ENCODE measurements around the gene TLL2. TPM values are rescaled to one million over a fixed set of nuclear protein-coding genes. Genes with fewer than 3 reads are reported as not detected.

The TLL2 gene
- total and polyA plus RNA-seq, 10 donors: 0.23 to 0.75 (median 0.34) TPM

GRCh38 chr10:96401036-96401435 is 112.7 kb downstream of the TLL2 start:
- H3K27me3 ChIP-seq (replicated peaks in 1 of 7): peaks cover 0 to 63% (median 0%) of the 10 kb centered on the region in 7 donors
- DNase-seq: no peak
- WGBS, 5 donors: 74 to 87% (median 81%) methylated on average over 7 of the region's 7 CpGs

DNA sequence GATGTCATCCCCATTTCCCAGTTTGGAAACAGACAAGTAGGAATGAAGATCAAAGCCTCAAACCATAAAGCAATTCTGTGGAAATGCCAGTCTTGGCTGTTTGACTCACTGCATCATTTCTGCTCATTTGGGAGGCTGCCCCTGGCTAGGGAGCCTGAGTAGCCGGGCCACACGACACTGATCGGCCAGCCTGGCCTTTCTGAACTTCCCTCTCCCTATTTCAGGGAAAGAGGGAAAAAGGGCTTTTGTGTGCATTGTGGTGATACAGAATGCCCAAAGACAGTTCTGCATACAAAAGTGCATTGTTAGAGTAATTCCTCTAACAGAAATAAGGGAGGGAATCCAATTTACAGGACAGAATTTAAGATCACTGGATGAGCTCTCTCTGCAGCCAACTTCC is 113.3 kb downstream of the TLL2 start:
- DNase-seq: no peak
- intact Hi-C loops (cut with DNase I; ENCODE audit: low total_unique reads): no loop called here

More at GRCh38 chr10:96401036-96401435, 112.7 kb downstream of the TLL2 start:
- Histone ChIP-seq H3K36me3 (no peaks in the 10 kb centered on the region), H3K4me3 (no peak overlapping the region), H3K27ac (no peak overlapping the region), H3K4me1 (peaks cover 0 to 3% (median 3%) of the 10 kb centered on the region in 6 donors), H3K9me3 (no peaks in the 10 kb centered on the region)
- TF ChIP-seq POLR2A (IDR thresholded peaks at IDR 0.05) (no peak), POLR2AphosphoS5 (IDR thresholded peaks at IDR 0.05) (no peak)
- TF ChIP-seq, protein P1, sequence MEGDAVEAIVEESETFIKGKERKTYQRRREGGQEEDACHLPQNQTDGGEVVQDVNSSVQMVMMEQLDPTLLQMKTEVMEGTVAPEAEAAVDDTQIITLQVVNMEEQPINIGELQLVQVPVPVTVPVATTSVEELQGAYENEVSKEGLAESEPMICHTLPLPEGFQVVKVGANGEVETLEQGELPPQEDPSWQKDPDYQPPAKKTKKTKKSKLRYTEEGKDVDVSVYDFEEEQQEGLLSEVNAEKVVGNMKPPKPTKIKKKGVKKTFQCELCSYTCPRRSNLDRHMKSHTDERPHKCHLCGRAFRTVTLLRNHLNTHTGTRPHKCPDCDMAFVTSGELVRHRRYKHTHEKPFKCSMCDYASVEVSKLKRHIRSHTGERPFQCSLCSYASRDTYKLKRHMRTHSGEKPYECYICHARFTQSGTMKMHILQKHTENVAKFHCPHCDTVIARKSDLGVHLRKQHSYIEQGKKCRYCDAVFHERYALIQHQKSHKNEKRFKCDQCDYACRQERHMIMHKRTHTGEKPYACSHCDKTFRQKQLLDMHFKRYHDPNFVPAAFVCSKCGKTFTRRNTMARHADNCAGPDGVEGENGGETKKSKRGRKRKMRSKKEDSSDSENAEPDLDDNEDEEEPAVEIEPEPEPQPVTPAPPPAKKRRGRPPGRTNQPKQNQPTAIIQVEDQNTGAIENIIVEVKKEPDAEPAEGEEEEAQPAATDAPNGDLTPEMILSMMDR (IDR thresholded peaks at IDR 0.05 in 8 of 11, conservative IDR thresholded peaks at IDR 0.05 in 3 of 11): no peak
- intact Hi-C loops (cut with DNase I; ENCODE audit: low total_unique reads): no loop called here

DNA sequence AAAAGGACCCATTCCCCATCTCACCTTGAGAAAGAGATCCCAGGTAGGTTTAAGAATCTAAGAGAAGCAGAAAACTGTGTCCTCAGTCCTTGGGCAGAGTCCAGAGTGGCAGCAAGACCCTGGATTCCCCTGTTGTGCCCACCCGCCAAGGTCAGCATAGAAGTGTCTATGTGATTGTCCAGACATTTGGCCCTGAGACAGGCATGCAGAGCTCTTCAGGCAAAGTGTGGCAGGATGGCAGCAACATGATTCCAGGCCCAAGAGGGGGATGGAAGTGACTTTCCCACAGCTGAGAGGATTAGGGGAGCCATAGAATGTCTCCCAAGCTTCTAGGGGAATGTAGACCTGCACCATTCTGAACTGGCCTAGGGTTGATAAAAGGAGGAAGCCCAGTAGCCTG is 115.8 kb downstream of the TLL2 start:
- TF ChIP-seq POLR2AphosphoS5 (IDR thresholded peaks at IDR 0.05) (no peak), POLR2A (IDR thresholded peaks at IDR 0.05) (no peak)
- TF ChIP-seq, protein P1 (IDR thresholded peaks at IDR 0.05 in 8 of 11, conservative IDR thresholded peaks at IDR 0.05 in 3 of 11): no peak
- Histone ChIP-seq H3K36me3 (no peaks in the 10 kb centered on the region), H3K4me3 (no peak overlapping the region), H3K9me3 (no peaks in the 10 kb centered on the region), H3K27me3 (replicated peaks in 1 of 7) (peaks cover 0 to 67% (median 0%) of the 10 kb centered on the region in 7 donors), H3K4me1 (peaks cover 0 to 8% (median 6%) of the 10 kb centered on the region in 6 donors), H3K27ac (no peak overlapping the region)
- DNase-seq: no peak
- intact Hi-C loops (cut with DNase I; ENCODE audit: low total_unique reads): loop anchor here (5.0 kb wide), 1 partner anchor 114 kb away; the partner anchor contains the start of gene TLL2
- 79 to 100% (median 94%) methylated on average over 1 of the region's 1 CpG for WGBS, 5 donors

More for the DNA sequence above, 113.3 kb downstream of the TLL2 start:
- Histone ChIP-seq H3K27ac (no peak overlapping the region), H3K36me3 (no peaks in the 10 kb centered on the region), H3K4me3 (no peak overlapping the region), H3K4me1 (peaks cover 0 to 8% (median 6%) of the 10 kb centered on the region in 6 donors), H3K9me3 (no peaks in the 10 kb centered on the region), H3K27me3 (replicated peaks in 1 of 7) (peaks cover 0 to 64% (median 0%) of the 10 kb centered on the region in 7 donors)
- TF ChIP-seq, protein P1 (IDR thresholded peaks at IDR 0.05 in 8 of 11, conservative IDR thresholded peaks at IDR 0.05 in 3 of 11): no peak
- TF ChIP-seq POLR2AphosphoS5 (IDR thresholded peaks at IDR 0.05) (no peak), POLR2A (IDR thresholded peaks at IDR 0.05) (no peak)
- 87 to 92% (median 88%) methylated on average over 3 of the region's 3 CpGs for WGBS, 5 donors

- peak; percentile 86 for DNase-seq
- peaks cover 0 to 53% (median 0%) of the 10 kb centered on the region in 7 donors for H3K27me3 ChIP-seq (replicated peaks in 1 of 7)
- no peak overlapping the region for H3K27ac ChIP-seq
- no peaks in the 10 kb centered on the region for H3K36me3 ChIP-seq
- TF ChIP-seq POLR2A (IDR thresholded peaks at IDR 0.05): no peak
- TF ChIP-seq, protein P1 (IDR thresholded peaks at IDR 0.05 in 8 of 11, conservative IDR thresholded peaks at IDR 0.05 in 3 of 11): peak; percentile 69 to 95 (median 83)
- peaks cover 0 to 8% (median 6%) of the 10 kb centered on the region in 6 donors for H3K4me1 ChIP-seq
- H3K4me3 ChIP-seq: no peak overlapping the region
- intact Hi-C loops (cut with DNase I; ENCODE audit: low total_unique reads): loop anchor here (5.0 kb wide), 1 partner anchor 116 kb away; the partner anchor contains the start of gene TLL2
- H3K9me3 ChIP-seq: no peaks in the 10 kb centered on the region
- WGBS, 5 donors: 25 to 30% (median 28%) methylated on average over 24 of the region's 24 CpGs
Measured at GRCh38 chr10:96395931-96396877, 117.5 kb downstream of the TLL2 start.

Measured in spleen (tissue), 11 donors.